Measurements from ENCODE around the gene RTN4RL1.
"Not testable (repeated sequence)": the region's sequence is repeated elsewhere in the genome, so short reads cannot be mapped to it uniquely, and the experiment has no call there.

RTN4RL1 gene

DNA sequence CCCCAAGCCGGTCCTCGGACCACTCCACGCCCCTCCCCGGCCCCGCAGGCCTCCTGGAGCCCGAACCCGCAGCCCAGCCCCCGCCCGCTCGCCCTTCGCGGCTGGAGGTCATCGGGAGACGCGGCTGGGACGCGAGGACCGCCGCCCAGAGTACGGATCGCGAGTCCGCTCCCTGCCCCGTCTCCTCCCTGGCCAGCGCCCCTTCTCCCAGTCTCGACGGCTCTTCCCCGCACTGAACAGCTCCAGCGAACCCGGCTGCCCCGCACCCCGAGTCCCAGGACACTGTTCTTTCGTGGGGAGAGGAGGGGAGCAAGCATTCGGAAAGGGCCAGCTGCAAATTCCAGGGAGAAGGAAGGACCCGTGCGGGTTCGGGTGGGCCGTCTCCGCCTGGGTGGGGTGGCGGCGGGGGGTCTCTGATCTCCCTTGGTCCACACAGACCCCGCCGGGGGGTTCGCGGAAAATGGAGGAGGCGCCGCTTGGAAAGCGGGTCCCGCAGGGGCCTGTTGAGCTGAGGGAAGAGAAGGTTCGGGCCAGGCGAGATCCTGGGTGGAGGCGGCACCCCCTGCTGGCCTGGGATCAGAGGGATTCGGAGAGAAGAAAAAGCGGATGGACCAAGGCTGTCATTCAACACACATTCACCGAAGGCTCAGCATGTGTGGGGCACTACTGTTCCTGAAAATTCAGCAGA, 632 bp upstream of the RTN4RL1 start:
- DNase-seq (ENCODE audit: low read depth in 2 of 2), result no peak

- no peak for DNase-seq (ENCODE audit: low read depth in 2 of 2)
Observed at GRCh38 chr17:2024572-2025219, 438 bp downstream of the RTN4RL1 start.

GRCh38 chr17:2023692-2024571, 1.2 kb downstream of the RTN4RL1 start:
- no peak for DNase-seq (ENCODE audit: low read depth in 2 of 2)

- DNase-seq (ENCODE audit: low read depth in 2 of 2), result no peak
Observed at GRCh38 chr17:2023256-2023655, 1.9 kb downstream of the RTN4RL1 start.

- DNase-seq (ENCODE audit: low read depth in 2 of 2), result no peak
Observed at GRCh38 chr17:2022647-2023240, 2.4 kb downstream of the RTN4RL1 start.

DNA sequence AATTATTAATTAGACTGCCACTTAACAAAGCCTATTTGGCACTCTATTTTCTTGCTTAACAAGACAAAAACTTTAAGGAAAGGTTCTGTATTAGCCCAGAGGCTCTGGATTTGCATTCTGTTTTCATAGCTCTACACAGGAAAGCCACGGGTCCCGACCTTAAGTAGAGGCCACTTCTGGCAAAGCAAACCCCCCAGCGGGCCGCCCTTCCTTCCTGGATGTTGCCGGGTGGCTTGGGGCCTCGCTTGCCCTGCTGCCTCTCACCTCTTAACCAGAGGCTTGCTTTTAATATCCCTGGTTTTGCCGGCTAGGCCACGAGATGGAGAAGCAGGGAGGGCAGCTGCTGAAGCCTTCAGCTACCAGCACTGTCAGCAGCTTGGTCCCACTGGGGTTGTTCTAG, 4.4 kb downstream of the RTN4RL1 start:
- DNase-seq (ENCODE audit: low read depth in 2 of 2), result no peak

- DNase-seq (ENCODE audit: low read depth in 2 of 2), result no peak
Observed at GRCh38 chr17:2019723-2020122, 5.4 kb downstream of the RTN4RL1 start.

GRCh38 chr17:2018716-2019510, 6.2 kb downstream of the RTN4RL1 start:
- DNase-seq (ENCODE audit: low read depth in 2 of 2), result no peak

GRCh38 chr17:2017274-2017941, 7.7 kb downstream of the RTN4RL1 start:
- no peak for DNase-seq (ENCODE audit: low read depth in 2 of 2)

- DNase-seq (ENCODE audit: low read depth in 2 of 2), result no peak
Observed at GRCh38 chr17:2016494-2016893, 8.6 kb downstream of the RTN4RL1 start.

DNA sequence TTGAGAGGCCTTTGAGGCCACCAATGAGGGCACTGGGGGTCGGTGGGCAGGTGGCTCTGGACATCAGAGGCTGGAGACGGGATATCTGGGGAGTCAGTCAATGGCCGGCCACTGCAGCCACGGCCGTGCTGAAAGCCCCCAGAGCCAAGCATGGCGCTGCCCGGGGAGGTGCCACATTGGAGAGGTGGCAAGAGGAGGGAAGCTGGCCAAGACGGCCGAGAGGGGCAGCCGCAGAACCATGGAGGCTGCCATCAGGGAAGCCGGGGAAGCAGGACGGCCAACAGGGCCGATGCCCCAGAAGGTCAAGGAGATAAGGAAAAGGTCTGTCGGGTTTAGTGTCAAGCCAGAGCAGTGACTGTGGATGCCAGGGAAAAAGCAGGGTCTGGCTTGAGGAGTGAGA, 9.8 kb downstream of the RTN4RL1 start:
- DNase-seq (ENCODE audit: low read depth in 2 of 2), result no peak

DNA sequence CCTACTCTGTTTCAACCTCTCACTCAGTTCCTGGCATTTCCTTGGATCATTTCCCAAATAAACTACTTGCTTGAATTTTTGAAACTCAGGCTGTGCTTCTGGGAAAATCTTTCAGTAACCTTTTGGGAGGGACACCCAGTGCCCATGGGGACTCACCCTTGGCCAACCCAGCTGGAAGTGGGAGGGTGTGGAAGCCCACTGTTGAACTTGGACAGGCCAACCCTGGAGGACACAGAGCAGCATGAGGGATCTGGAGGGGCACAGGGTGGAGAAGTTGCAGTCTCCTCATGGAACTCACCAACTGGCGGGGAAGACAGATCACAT, 11.2 kb downstream of the RTN4RL1 start:
- no peak for DNase-seq (ENCODE audit: low read depth in 2 of 2)

DNA sequence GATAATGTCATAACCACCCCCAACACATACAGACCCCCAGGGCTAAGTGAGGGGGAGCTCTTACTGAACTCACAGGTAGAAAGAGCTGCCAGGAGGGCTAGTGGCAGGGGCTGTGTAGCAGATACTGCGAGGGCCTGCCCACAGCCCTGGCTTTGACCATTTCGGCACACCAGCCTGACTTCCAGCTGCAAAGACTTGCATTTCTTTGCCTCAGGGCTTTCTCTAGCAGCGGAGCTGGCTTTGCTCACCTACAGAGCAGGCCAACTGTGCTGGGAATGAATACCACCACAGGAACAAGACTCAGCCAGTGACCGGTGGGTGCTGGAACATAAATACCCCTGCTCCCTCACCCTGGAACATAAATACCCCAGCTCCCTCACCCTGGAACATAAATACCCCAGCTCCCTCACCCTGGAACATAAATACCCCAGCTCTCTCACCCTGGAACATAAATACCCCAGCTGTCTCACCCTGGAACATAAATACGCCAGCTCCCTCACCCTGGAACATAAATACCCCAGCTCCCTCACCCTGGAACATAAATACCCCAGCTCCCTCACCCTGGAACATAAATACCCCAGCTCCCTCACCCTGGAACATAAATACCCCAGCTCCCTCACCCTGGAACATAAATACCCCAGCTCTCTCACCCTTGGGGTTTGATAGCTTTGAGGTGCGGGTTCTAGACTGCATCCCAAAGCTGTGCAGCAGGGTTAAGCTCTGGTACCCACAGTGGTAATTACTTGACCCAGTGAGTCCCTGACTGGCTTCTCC, 11.7 kb downstream of the RTN4RL1 start:
- DNase-seq (ENCODE audit: low read depth in 2 of 2), result not testable (repeated sequence)

- DNase-seq (ENCODE audit: low read depth in 2 of 2), result no peak
Observed at GRCh38 chr17:2012499-2012898, 12.6 kb downstream of the RTN4RL1 start.

- DNase-seq (ENCODE audit: low read depth in 2 of 2), result no peak
Observed at GRCh38 chr17:2011411-2012371, 13.4 kb downstream of the RTN4RL1 start.

- no peak for DNase-seq (ENCODE audit: low read depth in 2 of 2)
Observed at GRCh38 chr17:2009737-2010136, 15.4 kb downstream of the RTN4RL1 start.

GRCh38 chr17:2008332-2009126, 16.6 kb downstream of the RTN4RL1 start:
- DNase-seq (ENCODE audit: low read depth in 2 of 2), result no peak

- no peak for DNase-seq (ENCODE audit: low read depth in 2 of 2)
Observed at GRCh38 chr17:2004435-2004952, 20.6 kb downstream of the RTN4RL1 start.
